Amniotic epithelial cell (primary cell): ENCODE results near the gene LIMS2.

Source experiments
- DNase-seq: peaks from one replicate; pipeline ENCODE4 v3.0.0-alpha.2; 2010; ENCODE audit warnings: low read depth

Gene LIMS2

DNA sequence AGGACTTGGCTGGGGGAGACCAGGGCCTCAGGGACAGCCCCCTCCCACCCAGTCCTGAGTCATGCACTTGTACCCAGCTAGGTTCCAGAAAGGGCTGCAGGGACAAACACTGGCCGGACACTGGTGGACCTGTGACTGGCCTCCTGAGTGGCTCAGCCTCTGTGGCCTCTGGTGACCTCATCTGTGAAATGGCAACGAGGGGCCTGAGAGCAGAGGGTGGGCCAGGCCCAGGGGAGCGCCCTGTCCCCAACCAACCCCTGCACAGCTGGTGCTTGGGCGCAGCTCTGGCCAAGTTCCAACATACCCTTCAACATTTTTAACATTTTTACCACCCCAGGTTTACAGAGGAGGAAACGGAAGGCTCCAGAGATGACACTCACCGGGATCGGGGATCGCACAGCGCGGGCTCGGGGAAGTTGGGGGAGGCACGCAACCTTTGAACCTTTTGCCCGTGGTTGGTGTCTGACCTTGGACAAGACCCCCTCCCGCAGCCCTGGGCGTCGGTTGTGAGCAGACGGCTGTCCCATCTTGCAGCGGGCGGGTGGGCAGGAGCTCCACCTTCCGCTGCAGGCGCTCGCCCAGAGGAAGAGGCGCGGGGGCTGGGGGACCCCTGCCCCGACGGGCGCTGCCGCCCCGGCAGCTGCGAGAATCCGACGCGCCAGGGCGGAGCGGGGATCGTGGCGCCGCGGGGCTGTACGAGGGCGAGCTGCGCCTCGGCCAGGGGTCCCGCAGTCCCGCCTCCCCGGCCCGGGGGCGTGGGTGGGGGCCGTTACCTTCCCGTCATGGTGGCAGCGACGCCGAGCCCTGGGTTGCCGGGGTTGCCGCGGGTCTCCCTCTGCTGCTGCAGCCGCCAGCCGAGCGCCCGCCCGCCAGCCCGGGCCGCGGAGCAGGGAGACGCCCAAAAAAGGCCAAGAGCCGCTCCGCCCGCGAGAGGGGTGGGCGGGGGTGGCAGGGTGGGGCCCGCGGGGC, 805 bp downstream of the LIMS2 start:
- DNase-seq, result no peak

DNA sequence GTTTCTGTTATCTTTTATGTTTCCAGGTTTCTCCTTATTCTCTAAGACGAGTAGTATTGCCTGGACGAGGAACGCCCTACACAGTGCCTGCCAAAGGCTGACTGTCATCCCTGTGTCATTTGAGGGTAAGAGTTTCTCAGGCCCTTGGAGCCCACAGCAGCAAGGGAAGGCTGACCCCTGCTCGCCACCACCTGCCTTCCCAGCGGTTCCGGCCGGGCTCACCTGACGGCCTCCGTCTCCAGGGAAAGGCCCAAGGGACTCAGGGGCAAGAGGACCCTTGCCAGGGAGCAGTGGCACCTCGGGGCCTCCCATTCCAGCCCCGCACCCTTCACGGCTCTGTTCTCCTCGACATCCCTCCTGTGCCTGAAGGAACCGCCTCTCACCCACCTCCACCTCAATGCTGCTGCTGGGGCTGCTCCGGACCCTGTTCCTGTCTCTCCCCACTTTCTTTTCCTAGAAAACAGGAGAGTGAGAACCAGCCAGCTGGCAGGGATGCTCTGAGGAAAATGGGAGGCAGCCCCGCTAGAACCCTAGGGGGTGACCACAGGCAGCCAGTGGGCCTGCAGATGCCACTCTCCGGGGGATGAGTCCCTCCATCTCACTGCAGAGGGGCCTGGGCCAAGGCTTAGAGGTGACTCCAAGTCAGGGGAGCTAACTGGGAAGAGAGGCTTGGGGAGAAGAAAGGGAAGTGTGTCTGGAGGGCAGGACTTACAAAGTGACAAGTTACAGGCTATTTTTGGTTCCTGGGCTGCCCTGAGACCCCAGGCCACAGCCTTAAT, 1.9 kb downstream of the LIMS2 start:
- DNase-seq, result no peak

DNA sequence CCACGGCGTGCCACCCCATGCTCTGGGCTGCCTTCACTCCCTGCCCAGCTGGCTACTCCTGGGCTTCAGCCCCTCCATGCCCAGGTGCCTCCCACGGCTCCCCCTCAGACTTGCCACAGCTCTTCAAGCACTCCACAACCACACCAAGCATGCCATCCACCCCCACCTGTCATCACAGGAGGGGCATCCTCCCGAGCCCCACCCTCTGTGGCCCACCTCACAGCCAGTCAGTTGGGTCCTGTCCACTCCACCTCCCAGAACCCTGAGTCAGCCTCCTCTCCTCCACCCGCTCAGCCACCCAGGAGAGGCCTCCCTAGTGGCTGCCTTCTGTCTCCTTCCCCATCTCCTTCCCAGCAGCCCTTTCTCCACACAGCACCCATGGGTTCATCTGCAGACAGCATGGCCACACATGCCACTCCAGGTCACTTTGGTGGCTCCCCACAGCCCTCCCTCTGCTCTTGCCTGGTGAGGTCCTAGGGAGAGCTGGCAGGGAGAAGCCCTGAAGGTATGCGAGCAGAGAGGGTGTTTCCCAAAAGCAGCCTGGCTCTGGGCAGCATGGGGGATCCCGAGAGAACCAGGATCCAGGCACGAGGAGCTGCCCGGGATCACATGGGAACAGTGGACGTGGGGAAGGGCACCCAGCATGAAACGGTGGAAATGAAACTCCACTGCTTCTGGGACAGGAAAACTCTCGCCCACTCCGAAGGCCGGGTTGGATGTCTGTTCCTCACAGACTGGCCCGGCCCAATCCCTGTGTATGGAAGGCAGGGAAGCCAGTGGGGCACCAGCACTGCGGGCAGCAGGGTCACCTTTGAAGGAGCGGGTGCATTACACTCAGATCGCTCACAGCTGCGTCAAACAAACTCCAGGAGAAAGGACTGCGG, 2.7 kb downstream of the LIMS2 start:
- DNase-seq, result no peak

DNA sequence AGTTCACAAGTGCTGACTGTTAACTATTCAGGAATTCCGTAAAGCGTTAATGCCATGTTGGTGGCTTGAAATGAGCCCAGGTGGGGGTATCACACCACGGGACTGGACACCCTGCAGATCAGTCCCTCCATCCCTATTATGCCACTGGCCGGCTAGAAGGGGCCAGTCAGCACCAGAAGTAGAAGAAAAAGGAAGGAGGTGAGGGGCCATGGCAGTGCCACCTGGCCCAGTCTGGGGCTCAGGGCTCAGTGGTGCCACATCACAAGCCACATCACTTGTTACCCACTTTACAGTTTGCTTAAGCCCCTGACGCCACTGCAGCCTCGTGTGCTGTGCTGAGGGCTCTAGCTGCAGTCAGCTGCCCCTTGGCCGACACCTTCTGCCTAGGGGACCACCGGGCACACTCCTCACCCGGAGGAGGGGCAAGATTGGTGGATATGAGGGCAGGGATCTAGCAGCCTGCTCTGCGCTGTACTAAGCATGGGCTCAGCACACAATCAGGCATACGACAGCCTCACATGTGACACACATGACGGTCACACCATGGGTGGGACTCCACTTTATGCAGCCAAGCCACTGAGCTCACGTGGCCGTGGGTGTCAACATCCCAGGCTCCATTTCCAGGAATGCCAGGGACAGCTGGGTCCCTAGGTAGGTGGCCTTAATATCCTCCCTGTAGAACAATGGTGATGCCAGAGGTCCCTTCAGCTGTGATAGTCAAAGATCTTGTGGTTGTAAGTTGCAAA, 3.6 kb downstream of the LIMS2 start:
- no peak for DNase-seq

DNA sequence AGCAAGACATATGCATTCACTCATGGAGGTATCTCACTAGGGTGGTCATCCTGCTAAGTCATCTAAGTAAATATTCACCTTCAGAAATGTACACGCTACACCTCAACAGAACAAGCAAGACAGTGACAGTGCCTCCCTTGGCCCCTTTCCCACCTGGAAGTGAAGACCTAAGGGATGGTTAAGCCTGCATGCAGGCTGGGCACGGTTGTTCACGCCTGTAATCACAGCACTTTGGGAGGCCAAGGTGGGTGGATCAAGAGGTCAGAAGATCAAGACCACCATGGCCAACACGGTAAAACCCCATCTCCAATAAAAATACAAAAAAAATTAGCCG, 4.4 kb downstream of the LIMS2 start:
- DNase-seq, result no peak

DNA sequence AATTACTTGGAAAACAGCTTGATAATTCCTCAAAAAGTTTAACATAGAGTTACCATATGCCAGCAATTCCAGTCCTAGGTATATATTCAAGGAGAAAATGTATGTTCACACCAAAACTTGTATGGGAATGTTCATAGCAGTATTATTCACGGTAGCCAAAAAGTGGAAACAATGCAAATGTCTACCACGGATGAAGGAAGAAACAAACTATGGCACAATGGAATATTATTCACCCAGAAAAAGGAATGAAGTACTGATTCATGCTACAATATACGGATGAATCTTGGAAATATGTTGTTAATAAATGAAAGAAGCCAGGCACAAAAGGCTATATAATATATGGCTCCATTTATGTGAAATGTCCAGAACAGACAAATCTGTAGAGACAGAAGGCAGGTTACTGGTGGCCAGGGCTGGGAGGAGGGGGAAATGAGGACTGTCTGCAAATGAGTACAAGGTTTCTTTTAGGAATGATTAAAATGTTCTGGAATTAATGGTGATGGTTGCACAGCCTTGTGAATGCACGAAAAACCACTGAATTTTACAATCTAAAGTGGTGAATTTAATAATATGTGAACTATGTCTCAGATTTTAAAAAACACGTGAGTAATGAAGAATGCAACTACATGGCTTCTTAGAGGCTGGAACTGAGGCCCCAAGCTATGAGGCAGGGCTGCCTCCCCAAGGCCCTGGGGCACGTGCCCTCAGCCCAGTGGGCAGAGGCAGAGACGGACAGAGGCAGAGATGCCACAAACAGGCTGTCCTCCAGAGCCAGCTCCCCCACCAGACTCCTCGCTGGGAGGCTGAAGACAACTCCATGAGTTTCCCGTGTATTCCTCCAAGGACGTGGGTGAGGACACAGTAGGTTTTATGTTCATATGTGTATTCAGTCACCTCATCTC, 5.0 kb downstream of the LIMS2 start:
- no peak for DNase-seq

DNA sequence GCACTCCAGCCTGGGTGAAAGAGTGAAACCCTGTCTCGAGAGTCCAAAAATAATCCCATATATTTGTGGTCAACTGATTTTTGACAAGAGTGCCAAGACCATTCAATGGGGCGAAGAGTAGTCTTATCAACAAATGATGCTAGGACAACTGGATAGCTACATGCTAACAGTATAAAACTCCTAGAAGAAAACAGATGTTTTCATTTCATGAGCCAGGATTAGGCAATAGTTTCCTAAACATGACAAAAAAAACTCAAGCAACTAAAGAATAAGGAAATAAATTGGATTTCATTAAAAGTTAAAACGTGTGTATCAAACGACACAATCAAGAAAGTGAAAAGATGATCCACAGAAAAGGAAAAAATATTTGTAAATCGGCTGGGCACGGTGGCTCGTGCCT, 6.3 kb downstream of the LIMS2 start:
- no peak for DNase-seq

DNA sequence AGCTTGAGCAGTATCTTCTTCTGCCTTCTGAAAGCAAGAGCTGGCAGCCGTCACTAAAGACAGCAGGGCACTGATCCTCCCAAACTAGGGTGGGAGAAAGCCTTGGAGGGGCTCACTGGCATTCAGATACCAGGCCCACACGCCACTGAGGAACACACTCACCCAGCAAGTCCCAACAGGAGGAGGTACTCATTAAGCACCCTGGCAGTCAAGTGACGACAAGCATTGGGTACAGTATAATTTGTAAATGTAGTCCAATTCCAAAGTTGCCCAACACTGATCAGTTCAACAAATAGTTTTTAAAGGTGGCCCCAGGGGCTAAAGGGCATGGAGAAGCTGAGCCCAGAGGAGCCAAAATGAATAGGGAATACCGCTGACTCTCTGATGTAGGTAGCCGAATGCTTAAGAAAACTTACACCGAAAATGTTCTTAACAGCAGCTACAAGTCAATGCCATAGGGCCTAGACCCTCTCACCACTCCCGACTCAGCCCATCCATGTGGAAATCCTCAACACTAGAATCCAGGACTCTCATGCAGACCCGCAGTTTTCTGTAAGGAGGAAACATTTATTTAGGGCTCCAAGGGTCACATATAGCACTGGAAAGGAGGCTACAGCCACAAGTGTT, 9.9 kb downstream of the LIMS2 start:
- DNase-seq, result no peak

DNA sequence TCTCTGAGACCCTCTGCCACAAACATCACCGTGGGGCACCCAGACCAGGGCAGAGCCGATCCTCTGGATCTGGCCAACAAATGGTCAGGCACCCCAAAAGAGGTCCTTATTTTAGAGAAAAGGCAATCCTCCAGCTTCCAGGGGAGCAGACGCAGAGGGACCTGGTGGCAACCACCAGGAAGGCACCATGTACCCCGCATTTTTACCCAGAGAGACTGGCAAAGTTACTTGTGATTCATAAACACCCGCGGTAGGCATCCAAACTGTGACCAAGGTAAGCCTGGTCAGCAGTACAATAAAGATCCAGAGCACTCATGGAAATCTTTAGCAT, 10.5 kb downstream of the LIMS2 start:
- no peak for DNase-seq

DNA sequence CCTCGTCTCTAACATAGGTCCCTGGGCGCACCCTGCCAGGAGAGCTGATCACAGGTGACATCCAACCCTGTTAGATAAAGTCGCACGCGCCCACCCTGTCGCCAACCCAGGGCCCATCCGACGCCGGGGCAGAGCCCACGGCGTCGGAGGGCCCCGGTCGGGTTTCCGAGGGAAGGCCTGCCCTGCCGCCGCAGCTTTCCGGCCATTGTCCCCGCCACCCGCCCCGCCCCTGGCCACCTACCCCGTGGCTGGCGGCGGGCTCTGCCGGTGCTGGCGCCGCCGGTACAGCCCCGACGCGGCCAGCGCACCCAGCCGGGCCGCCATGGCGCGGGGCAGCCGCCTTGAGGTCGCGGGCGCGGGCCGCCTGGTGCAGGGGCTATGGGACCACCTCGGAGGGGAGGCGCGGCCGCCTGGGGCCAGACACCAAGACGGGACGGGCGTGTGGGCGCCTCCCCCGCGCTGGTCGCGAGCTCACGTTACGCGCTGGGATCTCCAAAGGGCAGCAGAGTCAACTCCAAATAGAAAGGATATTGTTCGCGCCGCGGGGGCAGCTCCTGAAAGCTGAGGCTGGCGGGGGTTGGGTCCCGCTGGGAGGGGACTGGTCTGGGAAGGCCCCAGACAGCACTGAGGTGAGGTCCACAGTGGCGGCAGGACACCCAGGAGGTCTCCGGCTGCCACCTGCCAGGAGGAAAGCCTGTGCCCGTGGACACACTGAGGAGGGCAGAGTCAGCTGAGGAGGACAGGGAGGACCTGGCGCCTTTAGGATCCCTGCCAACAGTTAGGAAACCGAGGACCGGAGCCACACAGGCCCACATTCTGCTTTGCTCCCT, 11.1 kb downstream of the LIMS2 start:
- no peak for DNase-seq

DNA sequence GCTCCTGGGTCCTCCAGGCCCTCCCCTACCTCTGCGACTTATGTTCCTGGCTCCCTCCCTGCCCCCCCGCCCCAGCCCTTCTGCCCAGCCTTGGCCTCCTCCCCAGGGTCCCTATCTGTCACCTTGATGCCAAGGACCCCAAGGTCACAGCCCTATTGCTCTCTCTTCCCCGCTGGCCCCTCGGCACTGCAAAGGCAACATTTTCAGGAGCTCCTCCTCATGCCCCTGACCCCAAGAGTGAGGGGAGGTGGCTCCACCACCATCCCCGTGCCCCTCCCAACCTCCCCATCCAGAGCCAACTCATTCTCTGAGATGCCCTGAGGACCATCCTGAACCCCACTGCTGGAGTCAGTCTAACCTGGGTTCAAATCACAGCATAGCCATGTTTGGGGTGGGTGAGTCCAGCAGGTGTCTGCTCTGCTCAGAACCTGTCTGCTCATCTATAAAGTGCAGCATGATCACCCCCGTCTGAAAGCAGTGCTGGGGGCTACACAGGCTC, 11.7 kb downstream of the LIMS2 start:
- no peak for DNase-seq

DNA sequence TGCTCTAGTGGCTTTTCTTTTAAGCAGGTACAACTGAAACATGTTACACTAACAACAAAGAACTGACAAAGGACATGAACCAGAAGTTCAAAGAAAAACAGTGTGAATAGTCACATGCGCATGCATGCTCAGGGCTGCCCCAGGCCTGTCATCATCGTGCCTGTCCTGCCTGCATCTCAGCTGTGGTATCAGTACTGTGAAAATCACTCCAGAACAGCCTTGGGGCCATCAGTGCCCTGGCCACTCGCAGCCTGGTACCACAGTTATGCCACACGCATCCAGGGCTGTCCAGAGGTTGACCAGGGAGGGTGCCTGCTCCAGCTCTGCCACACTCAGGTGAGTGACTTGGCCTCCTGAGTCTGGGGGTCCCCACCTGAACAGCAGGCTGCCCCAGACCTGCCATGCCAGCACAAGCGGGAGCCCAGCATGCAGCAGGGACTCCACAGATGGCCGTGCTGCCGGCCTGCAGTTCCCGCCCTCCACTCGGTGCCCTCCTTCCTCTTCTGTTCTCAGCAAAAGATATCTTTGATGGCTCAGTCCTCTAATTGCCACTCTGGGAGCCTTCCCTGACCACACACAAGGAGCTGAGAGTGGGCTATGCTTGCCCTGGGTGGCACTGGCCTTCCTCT, 12.3 kb downstream of the LIMS2 start:
- DNase-seq, result no peak

DNA sequence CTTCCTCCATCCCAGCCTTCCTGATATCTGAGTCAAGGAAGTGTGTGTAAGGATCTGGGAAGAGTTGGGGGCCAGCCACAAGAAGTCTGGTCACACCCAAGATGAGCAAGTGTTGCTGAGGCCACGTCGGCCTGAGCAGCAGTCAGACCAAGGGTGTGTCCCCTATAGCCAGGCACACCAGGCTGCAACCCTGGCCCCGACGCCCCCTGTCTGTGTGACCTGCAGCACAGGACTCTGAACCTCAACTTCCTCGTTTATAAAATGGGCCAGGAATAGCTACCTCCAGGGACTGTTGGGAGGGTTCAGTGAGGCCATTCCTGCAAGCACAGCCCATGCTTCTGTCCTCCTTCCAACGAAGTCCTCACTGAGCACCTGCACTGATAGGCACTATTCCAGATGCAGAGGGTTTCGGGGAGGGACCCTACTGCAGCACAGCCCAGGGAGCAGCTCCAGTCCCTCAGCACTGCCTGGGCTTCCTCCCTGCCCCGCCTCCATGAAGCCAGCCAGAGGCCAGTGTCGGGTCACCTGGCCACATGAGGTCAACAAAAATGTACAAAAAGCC, 13.3 kb downstream of the LIMS2 start:
- DNase-seq, result no peak

DNA sequence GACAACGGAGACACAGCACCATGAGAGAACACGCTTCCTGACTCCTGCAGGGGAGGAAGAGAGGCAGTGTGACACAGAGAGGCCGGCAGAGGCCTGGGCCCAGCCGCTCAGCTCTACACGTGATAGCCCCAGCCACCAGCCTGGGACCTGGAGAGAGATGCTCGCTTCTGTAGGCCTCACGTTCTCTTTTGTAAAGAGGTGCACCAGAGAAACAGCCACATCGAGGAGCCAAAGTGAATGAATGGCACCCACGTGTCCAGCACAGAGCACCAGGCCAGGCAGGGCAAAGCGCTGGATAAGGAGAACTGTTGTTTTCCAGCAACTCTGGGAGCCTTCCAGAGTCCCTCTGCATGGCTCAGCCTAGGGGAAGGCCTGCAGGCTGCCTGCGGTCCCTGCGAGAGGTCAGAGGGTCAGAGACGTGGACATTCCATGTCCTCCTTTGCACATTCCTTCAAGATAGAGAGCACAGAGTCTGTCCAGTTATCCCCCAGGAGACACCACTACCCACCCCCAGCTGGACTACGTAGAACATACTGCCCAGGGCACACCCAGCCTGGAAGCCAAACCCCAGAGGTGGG, 14.2 kb downstream of the LIMS2 start:
- peak; percentile 63 for DNase-seq

DNA sequence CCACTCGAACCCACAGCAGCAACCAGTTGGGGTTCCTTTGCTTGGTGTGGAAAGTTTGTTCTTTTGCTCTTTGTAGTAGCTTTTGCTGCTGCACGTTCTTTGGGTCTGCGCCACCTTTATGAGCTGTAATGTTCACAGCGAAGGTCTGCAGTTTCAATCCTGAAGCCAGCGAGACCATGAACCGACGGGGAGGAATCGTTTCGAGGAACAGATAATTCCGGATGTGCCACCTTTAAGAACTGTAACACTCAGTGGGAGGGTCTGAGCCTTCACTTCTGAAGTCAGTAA, 15.1 kb downstream of the LIMS2 start:
- DNase-seq, result no peak

DNA sequence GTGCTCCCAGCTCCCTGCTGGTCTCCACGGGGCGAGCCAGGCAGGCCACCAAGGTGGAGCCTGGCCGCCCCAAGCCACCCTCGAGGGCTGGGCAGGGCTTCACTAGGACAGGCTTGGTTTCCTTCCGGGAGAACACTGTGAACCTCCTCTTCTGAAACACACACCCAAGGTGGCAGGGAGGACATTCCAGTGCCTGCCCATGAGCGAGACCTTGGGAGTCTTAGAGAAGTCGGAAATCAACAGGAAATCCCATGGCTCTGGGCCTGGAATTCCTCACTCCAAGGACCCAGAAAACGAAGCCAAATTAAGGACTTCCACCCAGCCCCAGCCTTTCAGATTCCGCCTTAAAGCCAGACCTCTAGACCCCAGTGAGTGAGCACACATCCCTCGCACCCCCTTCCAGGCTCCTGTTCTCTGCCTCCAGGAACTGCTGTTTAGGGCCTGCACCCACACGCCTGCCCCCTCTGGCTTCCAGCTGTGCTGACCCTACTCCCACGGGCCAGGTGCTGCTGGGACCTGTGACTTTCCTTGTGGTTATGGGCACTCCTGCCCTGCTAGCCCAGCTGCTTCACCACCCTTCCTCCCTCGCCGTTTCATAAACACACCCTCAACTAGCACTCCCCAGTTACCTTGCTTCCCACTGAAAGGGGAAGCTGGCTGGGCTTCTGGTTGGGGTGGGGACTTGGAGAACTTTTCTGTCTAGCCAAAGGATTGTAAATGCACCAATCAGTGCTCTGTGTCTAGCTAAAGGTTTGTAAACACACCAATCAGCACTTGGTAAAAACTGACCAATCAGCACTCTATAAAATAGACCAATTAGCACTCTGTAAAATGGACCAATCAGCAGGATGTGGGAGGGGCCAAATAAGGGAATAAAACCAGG, 15.7 kb downstream of the LIMS2 start:
- no peak for DNase-seq
